ENCODE results near the gene WDR55. TPM values are rescaled to one million over a fixed set of nuclear protein-coding genes. Genes with fewer than 3 reads are reported as not detected.
A peak's percentile ranks its signal among the peaks of the same experiment; 100 is the strongest.

Gene WDR55
- total and polyA plus RNA-seq, 2 of the 13 experiments (the other 11 are each of a cell fraction or from before 2014, with no cell fraction given), result 17.7 to 18.2 TPM

DNA sequence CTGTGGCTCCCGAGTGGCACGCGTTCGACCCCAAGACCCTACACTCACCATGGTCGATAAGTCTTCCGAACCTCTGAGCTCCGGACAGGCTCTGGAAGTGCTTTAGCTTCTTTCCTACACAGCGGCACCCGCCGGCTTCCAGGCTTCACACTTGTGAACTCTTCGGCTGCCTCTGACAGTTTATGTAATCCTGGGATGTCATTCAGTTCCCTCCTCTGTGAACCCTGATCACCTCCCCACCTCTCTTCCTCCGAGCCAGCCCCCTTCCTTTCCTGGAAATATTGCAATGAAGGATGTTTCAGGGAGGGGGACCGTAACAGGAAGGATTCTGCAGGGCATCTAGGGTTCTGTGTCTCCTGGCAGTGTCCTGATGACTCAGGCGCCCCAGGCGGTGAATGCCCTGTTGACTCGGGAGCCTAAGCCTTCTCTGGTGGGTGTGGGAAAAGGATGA is 31.7 kb upstream of the WDR55 start, which contains the start of gene CD14 (continued):
- TF ChIP-seq, protein P1, sequence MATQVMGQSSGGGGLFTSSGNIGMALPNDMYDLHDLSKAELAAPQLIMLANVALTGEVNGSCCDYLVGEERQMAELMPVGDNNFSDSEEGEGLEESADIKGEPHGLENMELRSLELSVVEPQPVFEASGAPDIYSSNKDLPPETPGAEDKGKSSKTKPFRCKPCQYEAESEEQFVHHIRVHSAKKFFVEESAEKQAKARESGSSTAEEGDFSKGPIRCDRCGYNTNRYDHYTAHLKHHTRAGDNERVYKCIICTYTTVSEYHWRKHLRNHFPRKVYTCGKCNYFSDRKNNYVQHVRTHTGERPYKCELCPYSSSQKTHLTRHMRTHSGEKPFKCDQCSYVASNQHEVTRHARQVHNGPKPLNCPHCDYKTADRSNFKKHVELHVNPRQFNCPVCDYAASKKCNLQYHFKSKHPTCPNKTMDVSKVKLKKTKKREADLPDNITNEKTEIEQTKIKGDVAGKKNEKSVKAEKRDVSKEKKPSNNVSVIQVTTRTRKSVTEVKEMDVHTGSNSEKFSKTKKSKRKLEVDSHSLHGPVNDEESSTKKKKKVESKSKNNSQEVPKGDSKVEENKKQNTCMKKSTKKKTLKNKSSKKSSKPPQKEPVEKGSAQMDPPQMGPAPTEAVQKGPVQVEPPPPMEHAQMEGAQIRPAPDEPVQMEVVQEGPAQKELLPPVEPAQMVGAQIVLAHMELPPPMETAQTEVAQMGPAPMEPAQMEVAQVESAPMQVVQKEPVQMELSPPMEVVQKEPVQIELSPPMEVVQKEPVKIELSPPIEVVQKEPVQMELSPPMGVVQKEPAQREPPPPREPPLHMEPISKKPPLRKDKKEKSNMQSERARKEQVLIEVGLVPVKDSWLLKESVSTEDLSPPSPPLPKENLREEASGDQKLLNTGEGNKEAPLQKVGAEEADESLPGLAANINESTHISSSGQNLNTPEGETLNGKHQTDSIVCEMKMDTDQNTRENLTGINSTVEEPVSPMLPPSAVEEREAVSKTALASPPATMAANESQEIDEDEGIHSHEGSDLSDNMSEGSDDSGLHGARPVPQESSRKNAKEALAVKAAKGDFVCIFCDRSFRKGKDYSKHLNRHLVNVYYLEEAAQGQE (IDR thresholded peaks at IDR 0.05; ENCODE audit: borderline replicate concordance in 1 of 2, low read depth in 1 of 2, low read length in 2 of 2), result no peak
- no peak for TF ChIP-seq NFIB (CRISPR knock-in tag; IDR thresholded peaks at IDR 0.05; ENCODE audit: borderline replicate concordance)
- TF ChIP-seq, protein P2, sequence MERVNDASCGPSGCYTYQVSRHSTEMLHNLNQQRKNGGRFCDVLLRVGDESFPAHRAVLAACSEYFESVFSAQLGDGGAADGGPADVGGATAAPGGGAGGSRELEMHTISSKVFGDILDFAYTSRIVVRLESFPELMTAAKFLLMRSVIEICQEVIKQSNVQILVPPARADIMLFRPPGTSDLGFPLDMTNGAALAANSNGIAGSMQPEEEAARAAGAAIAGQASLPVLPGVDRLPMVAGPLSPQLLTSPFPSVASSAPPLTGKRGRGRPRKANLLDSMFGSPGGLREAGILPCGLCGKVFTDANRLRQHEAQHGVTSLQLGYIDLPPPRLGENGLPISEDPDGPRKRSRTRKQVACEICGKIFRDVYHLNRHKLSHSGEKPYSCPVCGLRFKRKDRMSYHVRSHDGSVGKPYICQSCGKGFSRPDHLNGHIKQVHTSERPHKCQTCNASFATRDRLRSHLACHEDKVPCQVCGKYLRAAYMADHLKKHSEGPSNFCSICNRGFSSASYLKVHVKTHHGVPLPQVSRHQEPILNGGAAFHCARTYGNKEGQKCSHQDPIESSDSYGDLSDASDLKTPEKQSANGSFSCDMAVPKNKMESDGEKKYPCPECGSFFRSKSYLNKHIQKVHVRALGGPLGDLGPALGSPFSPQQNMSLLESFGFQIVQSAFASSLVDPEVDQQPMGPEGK (CRISPR knock-in tag; IDR thresholded peaks at IDR 0.05), result peak; percentile 87
- no peak for TF ChIP-seq MED13 (CRISPR knock-in tag; IDR thresholded peaks at IDR 0.05)
- 0 out of 2 replicates have a peak, but pooled peaks have one; percentile 24 for TF ChIP-seq ISL2 (CRISPR knock-in tag; IDR thresholded peaks at IDR 0.05)
- no peak for TF ChIP-seq GPN1 (CRISPR knock-in tag; IDR thresholded peaks at IDR 0.05; ENCODE audit: borderline replicate concordance)
- no peak for TF ChIP-seq KLF15 (CRISPR knock-in tag; IDR thresholded peaks at IDR 0.05; ENCODE audit: borderline replicate concordance)

All from HepG2 (cell line).